RWPE1 (cell line): Measurements from ENCODE around the gene TUBA4B.

ENCODE experiments used
- CTCF ChIA-PET: fragments of 350-600 bp; sonication (Branson Sonifier 250); formaldehyde crosslinking; extraction: SDS; loops from one replicate; lab custom pipeline; 2021; lab: Yijun Ruan, JAX
- POLR2A ChIA-PET: fragments of 400-600 bp; formaldehyde crosslinking; extraction: SDS; loops from one replicate; lab custom pipeline; 2020; ENCODE audit warnings: antibody characterized with exemption; ENCODE audit not compliant: low non-redundant PET; lab: Yijun Ruan, JAX
- DNase-seq: peaks from one replicate; pipeline ENCODE4 v3.0.0; 2012; ENCODE audit warnings: low spot score
- H3K27ac ChIP-seq: fragments of 450-650 bp; 2 replicates; pipeline ENCODE4 v1.5.1; 2017
- CTCF ChIP-seq: fragments of 450-650 bp; conservative IDR thresholded peaks from 2 replicates; pipeline ENCODE4 v1.5.1; 2017; ENCODE audit warnings: low read depth, mild to moderate bottlenecking

The TUBA4B gene

GRCh38 chr2:219218217-219218731, 34.8 kb upstream of the TUBA4B start:
- H3K27ac ChIP-seq, result peak overlapping the region; percentile 99
- no peak for TF ChIP-seq CTCF
- ChIA-PET CTCF (interaction anchor here (0.6 to 1.8 kb wide), 4 partner anchors 11 to 76 kb away, joined by 3 to 17 read pairs (median 4); partner anchors contain the start of genes ANKZF1 and ATG9A), POLR2A (interaction anchor here (1.4 to 1.5 kb wide), 2 partner anchors 12 to 42 kb away, joined by 5 to 6 read pairs; partner anchors contain the start of genes CNPPD1 and ZFAND2B)
- DNase-seq, result peak; percentile 69

GRCh38 chr2:219218732-219219701, 34.0 kb upstream of the TUBA4B start, which contains the start of gene ABCB6:
Gene ABCB6, minus strand, starts transcription at chr2:219218958. Its CDS starts 285 bp downstream, at chr2:219218673.
- ChIA-PET POLR2A (interaction anchor here (1.5 kb wide), 1 partner anchor 12 kb away, joined by 6 read pairs; the partner anchor contains the start of gene ZFAND2B), CTCF (interaction anchor here (0.6 to 1.8 kb wide), 5 partner anchors 11 to 358 kb away, joined by 3 to 17 read pairs (median 3); partner anchors contain the start of genes ANKZF1 and ATG9A)
- TF ChIP-seq CTCF, result no peak

GRCh38 chr2:219219784-219220532, 33.1 kb upstream of the TUBA4B start:
- no peak for TF ChIP-seq CTCF
- ChIA-PET POLR2A (interaction anchor here (0.7 to 1.5 kb wide), 2 partner anchors 13 to 17 kb away, joined by 6 to 11 read pairs; partner anchors contain the start of gene ZFAND2B), CTCF (interaction anchor here (0.6 kb wide), 1 partner anchor 357 kb away, joined by 3 read pairs; no protein-coding TSS in a partner anchor)
- peak overlapping the region; percentile 99 for H3K27ac ChIP-seq
- DNase-seq, result no peak

More at GRCh38 chr2:219218732-219219701, 34.0 kb upstream of the TUBA4B start, which contains the start of gene ABCB6:
- peak within 1 kb of the TSS; percentile 99 for H3K27ac ChIP-seq
- peak; percentile 94 for DNase-seq

GRCh38 chr2:219220652-219221402, 32.2 kb upstream of the TUBA4B start:
- TF ChIP-seq CTCF, result no peak
- no peak for DNase-seq
- ChIA-PET POLR2A (interaction anchor here (0.7 kb wide), 1 partner anchor 17 kb away, joined by 11 read pairs; no protein-coding TSS in a partner anchor), CTCF (no interaction called here)
- H3K27ac ChIP-seq, result peak overlapping the region; percentile 99

- CTCF ChIA-PET, result no interaction called here
- H3K27ac ChIP-seq, result peak overlapping the region; percentile 57
- no peak for DNase-seq
- POLR2A ChIA-PET, result no interaction called here
- no peak for TF ChIP-seq CTCF
Observed at GRCh38 chr2:219221957-219222518, 31.0 kb upstream of the TUBA4B start.
